DOHH2 (cell line): ENCODE results near the gene CRIM1.
A peak's percentile ranks its signal among the peaks of the same experiment; 100 is the strongest.

Experiments used
- CTCF ChIP-seq: fragments of 200-600 bp; sonication (generic); IDR thresholded peaks from one replicate; pipeline ENCODE4 v1.5.1; 2014; ENCODE audit warnings: antibody characterized with exemption, mild to moderate bottlenecking, low read depth, low read length; ENCODE audit not compliant: poor library complexity, severe bottlenecking
- EZH2phosphoT487 ChIP-seq: fragments of 200-600 bp; sonication (generic); IDR thresholded peaks from 2 replicates; pipeline ENCODE4 v1.6.1; 2017; ENCODE audit warnings: borderline replicate concordance, mild to moderate bottlenecking, antibody characterized with exemption, low read length, moderate library complexity, mixed read lengths

DNA sequence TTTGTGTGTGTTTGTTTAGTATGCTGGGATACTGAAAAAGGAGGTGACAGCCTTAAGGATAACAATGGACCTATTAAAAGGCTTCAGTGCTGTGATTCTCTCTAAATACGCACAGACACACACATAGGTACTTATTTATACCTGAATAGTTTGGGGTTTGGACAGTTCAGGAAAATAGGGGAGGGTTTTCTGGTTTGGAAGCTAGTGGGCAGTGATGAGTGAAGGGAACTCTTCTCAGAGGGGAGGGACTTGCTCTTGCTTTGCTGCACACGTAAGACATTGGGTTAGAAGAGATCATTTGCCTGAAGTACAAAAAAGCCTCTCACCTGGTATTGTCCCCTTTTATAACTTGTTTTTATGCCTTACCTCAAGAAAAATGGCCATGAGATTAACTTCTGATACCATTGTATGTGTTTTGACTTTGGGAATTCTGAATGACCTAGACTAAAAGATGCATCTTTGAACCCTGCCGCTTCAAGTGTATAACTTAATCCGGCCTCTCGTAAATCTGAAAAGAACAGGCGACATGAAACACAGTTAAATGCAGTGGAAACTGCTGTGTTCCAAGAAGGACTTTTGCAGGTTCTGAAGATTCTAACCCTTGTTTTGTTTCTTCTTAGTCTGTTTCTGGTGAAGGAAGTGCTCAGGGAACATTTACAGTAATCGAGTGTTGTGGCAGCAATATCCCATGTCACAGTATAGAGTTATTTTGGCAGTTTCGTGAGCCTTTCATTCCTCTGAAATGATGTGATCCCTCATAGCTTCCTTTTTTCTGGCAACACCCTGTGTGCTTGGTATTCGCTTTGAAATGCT lies 2.5 kb downstream of the CRIM1 start:
- TF ChIP-seq CTCF (peak; percentile 59), EZH2phosphoT487 (no peak)
